K562 (cell line): ENCODE results near the gene PLD6. TPM values are rescaled to one million over a fixed set of nuclear protein-coding genes. Genes with fewer than 3 reads are reported as not detected.

Experiments used
- ATAC-seq: fragments of 200-7000 bp; cut with Tn5 transposase; 3 replicates; pipeline ENCODE4 v1.9.1; 2020; ENCODE audit warnings: moderate library complexity
- BruUV-seq: library from RNA; stranded (reverse); fragments of 400-500 nt; replicated peaks from 2 replicates; lab custom pipeline; 2021; lab: Mats Ljungman, UMichigan
- CTCF ChIA-PET: fragments of 300-600 bp; formaldehyde crosslinking; extraction: SDS; loops from one replicate; lab custom pipeline; 2021; ENCODE audit warnings: low intra/inter-chr PET ratio; lab: Yijun Ruan, JAX
- POLR2A ChIA-PET: fragments of 300-600, 350-650 bp; sonication (Branson Sonifier 250); formaldehyde crosslinking; extraction: SDS; loops from one replicate; lab custom pipeline; 2021; ENCODE audit warnings: antibody characterized with exemption, inconsistent platforms; lab: Yijun Ruan, JAX
- DNase-seq, 4 experiments: peaks; one replicate each; pipeline versions ENCODE4 v3.0.0 to v3.0.0-alpha.2; 2011 to 2018; ENCODE audit warnings: low spot score in 3 of 4, mixed read lengths in 3 of 4; ENCODE audit errors: extremely low read depth in 1 of 4
- FAIRE-seq: peaks from 2 replicates; lab custom pipeline; 2011; peaks lifted over from hg19 to GRCh38; lab: Jason Lieb, UNC
- H2AFZ ChIP-seq: 2 replicates; pipeline ENCODE4 v1.6.0; 2011; ENCODE audit warnings: low read depth, low read length, control low read depth, inconsistent platforms
- H3K27ac ChIP-seq: fragments of 200-600 bp; 3 replicates; pipeline ENCODE4 v1.8.0; 2011; ENCODE audit warnings: low read depth, mild to moderate bottlenecking, control low read depth, inconsistent platforms, low read length, moderate library complexity, mixed read lengths; ENCODE audit errors: extremely low read depth
- H3K27me3 ChIP-seq, 2 experiments: fragments of 300-600 bp in 1 of 2; 2 replicates in 1 of 2; 3 replicates in 1 of 2; pipeline versions ENCODE4 v1.6.0 to v1.8.0; 2011; ENCODE audit warnings: inconsistent platforms in 2 of 2, low read length in 2 of 2, mild to moderate bottlenecking in 1 of 2, mixed read lengths in 1 of 2, moderate library complexity in 1 of 2; ENCODE audit not compliant: control insufficient read depth in 2 of 2, insufficient read depth in 2 of 2
- H3K36me3 ChIP-seq: fragments of 300-600 bp; 3 replicates; pipeline ENCODE4 v1.8.0; 2011; ENCODE audit warnings: mild to moderate bottlenecking, low read length, inconsistent platforms; ENCODE audit not compliant: control insufficient read depth, insufficient read depth
- H3K4me1 ChIP-seq, 2 experiments: fragments of 200-600 bp in 1 of 2; replicated peaks in 1 of 2; 2 replicates in 1 of 2; 3 replicates in 1 of 2; pipeline versions ENCODE4 v1.5.1 to v1.8.0; 2011; ENCODE audit warnings: inconsistent platforms in 2 of 2, low read length in 2 of 2, mild to moderate bottlenecking in 1 of 2, mixed read lengths in 1 of 2, moderate library complexity in 1 of 2; ENCODE audit not compliant: control insufficient read depth in 2 of 2, insufficient read depth in 2 of 2
- H3K4me2 ChIP-seq: 2 replicates; pipeline ENCODE4 v1.6.1; 2011; ENCODE audit warnings: low read length, control low read depth, inconsistent platforms, mixed read lengths; ENCODE audit not compliant: insufficient read depth
- H3K4me3 ChIP-seq: fragments of 200-600 bp; sonication (generic), shearing (Covaris generic); 2 replicates; pipeline ENCODE4 v1.5.1; 2016; ENCODE audit warnings: control low read depth, inconsistent platforms
- H3K79me2 ChIP-seq: fragments of 200-600 bp; 3 replicates; pipeline ENCODE4 v1.8.0; 2011; ENCODE audit warnings: low read length, inconsistent platforms; ENCODE audit not compliant: control insufficient read depth, insufficient read depth
- H3K9ac ChIP-seq, 2 experiments: 2 replicates each; pipeline versions ENCODE4 v1.6.0 to v1.6.1; 2011; ENCODE audit warnings: low read depth in 2 of 2, low read length in 2 of 2, control low read depth in 1 of 2, inconsistent platforms in 1 of 2, mild to moderate bottlenecking in 1 of 2, mixed read lengths in 1 of 2; ENCODE audit not compliant: insufficient read depth in 1 of 2
- H3K9me1 ChIP-seq: one replicate; pipeline ENCODE4 v1.6.0; 2011; ENCODE audit warnings: inconsistent platforms, mild to moderate bottlenecking, low read length, moderate library complexity; ENCODE audit not compliant: control insufficient read depth, insufficient read depth
- H3K9me3 ChIP-seq: replicated peaks from 2 replicates; pipeline ENCODE4 v1.5.1; 2011; ENCODE audit warnings: low read depth, low read length, inconsistent platforms; ENCODE audit not compliant: control insufficient read depth, insufficient read depth
- H4K20me1 ChIP-seq: replicated peaks from 2 replicates; pipeline ENCODE4 v1.6.1; 2011; ENCODE audit warnings: low read length, inconsistent platforms, mixed read lengths; ENCODE audit not compliant: control insufficient read depth, insufficient read depth
- FOXA3 ChIP-seq, 2 experiments: fragments of 450-650 bp in 1 of 2; sonication (generic) in 1 of 2; formaldehyde crosslinking; IDR thresholded peaks in 1 of 2; conservative IDR thresholded peaks in 1 of 2; 2 replicates each; pipeline versions ENCODE4 v1.4.0 to v1.8.0; 2020 to 2022; ENCODE audit warnings: mild to moderate bottlenecking in 2 of 2, missing genetic modification reagents in 1 of 2
- HNRNPK ChIP-seq: fragments of 200-400 bp; formaldehyde crosslinking; IDR thresholded peaks from one replicate; pipeline ENCODE4 v1.6.1; 2018; ENCODE audit warnings: mild to moderate bottlenecking, low read depth, low read length; ENCODE audit not compliant: poor library complexity, severe bottlenecking
- PRDM10 ChIP-seq: fragments of 450-650 bp; IDR thresholded peaks from 2 replicates; pipeline ENCODE4 v1.6.1; 2018; ENCODE audit not compliant: partially characterized antibody
- SP2 ChIP-seq: IDR thresholded peaks from 2 replicates; pipeline ENCODE4 v1.6.1; 2011; ENCODE audit warnings: mild to moderate bottlenecking, low read depth, low read length, moderate library complexity; ENCODE audit not compliant: poor library complexity, severe bottlenecking; ENCODE audit errors: extremely low read depth
- SREBF1 ChIP-seq: fragments of 150-350 bp; IDR thresholded peaks from 2 replicates; pipeline ENCODE4 v1.6.1; 2014; ENCODE audit warnings: antibody characterized with exemption, low read depth, low read length, borderline replicate concordance
- SRSF7 ChIP-seq: fragments of 200-400 bp; formaldehyde crosslinking; optimal IDR thresholded peaks from 2 replicates; pipeline ENCODE3; 2017; ENCODE audit warnings: mild to moderate bottlenecking, low read depth, low read length
- ZNF197 ChIP-seq: fragments of 200-800 bp; sonication (Bioruptor generic); IDR thresholded peaks from 2 replicates; pipeline ENCODE4 v1.6.1; 2016; ENCODE audit warnings: low read depth, missing genetic modification characterization, missing compliant biosample characterization
- ZNF644 ChIP-seq: fragments of 200-800 bp; sonication (Bioruptor generic); IDR thresholded peaks from 2 replicates; pipeline ENCODE4 v1.6.1; 2016; ENCODE audit warnings: low read depth, missing genetic modification characterization, missing compliant biosample characterization
- ZNF79 ChIP-seq: fragments of 250-450 bp; sonication (Bioruptor Pico); IDR thresholded peaks from 2 replicates; pipeline ENCODE4 v1.4.0; 2020; ENCODE audit warnings: low read depth, mild to moderate bottlenecking, moderate library complexity
- WGBS: fragments of 100-300 bp; shearing (Covaris generic); methylation state at CpG from one replicate; pipeline ENCODE4 v1.1.6; 2016; ENCODE audit warnings: low coverage, mixed read lengths; ENCODE audit not compliant: insufficient coverage; ENCODE audit errors: missing lambda C conversion rate; 5-methylcytosine and 5-hydroxymethylcytosine counted together
- in situ Hi-C: fragments of 300-500 bp; cut with MboI; formaldehyde crosslinking; loops from 4 replicates; pipeline ENCODE4 v1.15.0; 2018; ENCODE audit warnings: inconsistent platforms, mixed read lengths
- intact Hi-C: fragments of 100-400 bp; cut with micrococcal nuclease; formaldehyde crosslinking; loops from 2 replicates; pipeline ENCODE4 v1.14.2; 2022
- polyA plus RNA-seq, 8 experiments: library from polyadenylated mRNA; depleted of rRNA in 4 of 8; stranded (reverse) in 5 of 8; unstranded in 3 of 8; fragments of >200 nt; fragmentation: Nextera tagmentation in 2 of 8; fragmentation: Illumina TruSeq in 1 of 8; extraction: Ambion mirVana in 2 of 8; extraction: Trizol in 1 of 8; gene quantifications; 2 replicates each; pipeline versions ENCODE4 v1.2.1 to v1.2.3, GENCODE V29; 2011 to 2014; ENCODE audit warnings: inconsistent platforms in 1 of 8, missing spikeins in 1 of 8
- total RNA-seq, 7 experiments: library from RNA; depleted of rRNA in 6 of 7; stranded (reverse); fragments of >200 nt in 6 of 7; fragmentation: Illumina TruSeq in 2 of 7; extraction: Trizol in 2 of 7; gene quantifications; 2 replicates each; pipeline versions ENCODE4 v1.2.1 to v1.2.3, GENCODE V29; 2011 to 2021; ENCODE audit warnings: low replicate concordance in 1 of 7
- TF ChIP-seq, protein P1 (sequence below): sonication (generic); formaldehyde crosslinking; IDR thresholded peaks from 2 replicates; pipeline ENCODE4 v1.8.0; 2022; ENCODE audit warnings: missing genetic modification reagents, mild to moderate bottlenecking, borderline replicate concordance
- TF ChIP-seq, protein P2 (sequence below): fragments of 200-800 bp; sonication (Bioruptor generic); IDR thresholded peaks from 2 replicates; pipeline ENCODE4 v1.6.1; 2017; ENCODE audit warnings: missing genetic modification characterization, missing compliant biosample characterization

PLD6 gene
- total and polyA plus RNA-seq, 9 of the 15 experiments (the other 6 are each of a cell fraction or from before 2014, with no cell fraction given): 3.6 to 15.6 (median 10.0) TPM

DNA sequence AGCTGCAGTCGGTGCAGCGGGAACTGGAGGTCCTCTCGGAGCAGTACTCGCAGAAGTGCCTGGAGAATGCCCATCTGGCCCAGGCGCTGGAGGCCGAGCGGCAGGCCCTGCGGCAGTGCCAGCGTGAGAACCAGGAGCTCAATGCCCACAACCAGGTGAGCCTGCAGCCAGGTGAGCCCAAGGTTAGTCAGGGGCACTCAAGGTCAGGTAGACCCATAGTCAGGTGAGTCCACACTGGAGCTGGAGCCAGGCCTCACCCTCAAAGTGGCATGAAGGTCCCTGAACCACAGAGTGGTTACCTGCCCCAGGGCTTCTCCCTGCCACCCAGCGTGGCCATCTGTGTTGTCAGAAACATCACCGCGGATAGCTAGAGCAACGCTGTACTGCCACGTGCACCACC is 32.2 kb downstream of the PLD6 start:
- 98% methylated on average over 9 of the region's 14 CpGs for WGBS
- no peak overlapping the region for H3K27ac ChIP-seq
- ChIA-PET POLR2A (interaction anchor here (0.6 kb wide), 1 partner anchor 92 kb away, joined by 4 read pairs; no protein-coding TSS in a partner anchor), CTCF (no interaction called here)
- no peaks in the 10 kb centered on the region for H3K9me1 ChIP-seq
- H4K20me1 ChIP-seq: no peaks in the 10 kb centered on the region
- in situ Hi-C loops: no loop called here
- H3K79me2 ChIP-seq: no peaks in the 10 kb centered on the region
- no peak overlapping the region for H3K4me3 ChIP-seq
- no peak overlapping the region for H3K9ac ChIP-seq
- H2AFZ ChIP-seq: no peak overlapping the region
- FAIRE-seq (no peak), ATAC-seq (no peak), DNase-seq (no peak)
- no peak overlapping the region for H3K4me2 ChIP-seq
- H3K36me3 ChIP-seq: peaks cover 51% of the 10 kb centered on the region; the same call in 2 of the 3 replicates
- H3K27me3 ChIP-seq: no peaks in the 10 kb centered on the region
- BruUV-seq: no TSS peak
- no peaks in the 10 kb centered on the region for H3K9me3 ChIP-seq
- H3K4me1 ChIP-seq: peaks cover 7 to 14% of the 10 kb centered on the region in 2 experiments; a peak in 4 of 5 replicates
- intact Hi-C loops: no loop called here
- TF ChIP-seq PRDM10 (no peak), ZNF197 (CRISPR knock-in tag) (no peak), ZNF79 (CRISPR knock-in tag) (no peak), SP2 (no peak), FOXA3 (CRISPR knock-in tag; conservative IDR thresholded peaks at IDR 0.05 in 1 of 2, IDR thresholded peaks at IDR 0.05 in 1 of 2) (no peak), HNRNPK (no peak), SRSF7 (no peak), ZNF644 (tag) (no peak), SREBF1 (no peak)
- TF ChIP-seq, protein P1, sequence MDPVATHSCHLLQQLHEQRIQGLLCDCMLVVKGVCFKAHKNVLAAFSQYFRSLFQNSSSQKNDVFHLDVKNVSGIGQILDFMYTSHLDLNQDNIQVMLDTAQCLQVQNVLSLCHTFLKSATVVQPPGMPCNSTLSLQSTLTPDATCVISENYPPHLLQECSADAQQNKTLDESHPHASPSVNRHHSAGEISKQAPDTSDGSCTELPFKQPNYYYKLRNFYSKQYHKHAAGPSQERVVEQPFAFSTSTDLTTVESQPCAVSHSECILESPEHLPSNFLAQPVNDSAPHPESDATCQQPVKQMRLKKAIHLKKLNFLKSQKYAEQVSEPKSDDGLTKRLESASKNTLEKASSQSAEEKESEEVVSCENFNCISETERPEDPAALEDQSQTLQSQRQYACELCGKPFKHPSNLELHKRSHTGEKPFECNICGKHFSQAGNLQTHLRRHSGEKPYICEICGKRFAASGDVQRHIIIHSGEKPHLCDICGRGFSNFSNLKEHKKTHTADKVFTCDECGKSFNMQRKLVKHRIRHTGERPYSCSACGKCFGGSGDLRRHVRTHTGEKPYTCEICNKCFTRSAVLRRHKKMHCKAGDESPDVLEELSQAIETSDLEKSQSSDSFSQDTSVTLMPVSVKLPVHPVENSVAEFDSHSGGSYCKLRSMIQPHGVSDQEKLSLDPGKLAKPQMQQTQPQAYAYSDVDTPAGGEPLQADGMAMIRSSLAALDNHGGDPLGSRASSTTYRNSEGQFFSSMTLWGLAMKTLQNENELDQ (CRISPR knock-in tag): no peak
- TF ChIP-seq, protein P2, sequence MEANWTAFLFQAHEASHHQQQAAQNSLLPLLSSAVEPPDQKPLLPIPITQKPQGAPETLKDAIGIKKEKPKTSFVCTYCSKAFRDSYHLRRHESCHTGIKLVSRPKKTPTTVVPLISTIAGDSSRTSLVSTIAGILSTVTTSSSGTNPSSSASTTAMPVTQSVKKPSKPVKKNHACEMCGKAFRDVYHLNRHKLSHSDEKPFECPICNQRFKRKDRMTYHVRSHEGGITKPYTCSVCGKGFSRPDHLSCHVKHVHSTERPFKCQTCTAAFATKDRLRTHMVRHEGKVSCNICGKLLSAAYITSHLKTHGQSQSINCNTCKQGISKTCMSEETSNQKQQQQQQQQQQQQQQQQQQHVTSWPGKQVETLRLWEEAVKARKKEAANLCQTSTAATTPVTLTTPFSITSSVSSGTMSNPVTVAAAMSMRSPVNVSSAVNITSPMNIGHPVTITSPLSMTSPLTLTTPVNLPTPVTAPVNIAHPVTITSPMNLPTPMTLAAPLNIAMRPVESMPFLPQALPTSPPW: no peak
